GM21717 (cell line): ENCODE results near the gene FBXO28.
A peak's percentile ranks its signal among the peaks of the same experiment; 100 is the strongest.
"Not testable (repeated sequence)": the region's sequence is repeated elsewhere in the genome, so short reads cannot be mapped to it uniquely, and the experiment has no call there.

Experiments
- ATAC-seq: cut with Tn5 transposase; IDR thresholded peaks from one replicate; pipeline ENCODE4 v1.9.1; 2021; ENCODE audit warnings: mild to moderate bottlenecking, moderate library complexity; ENCODE audit not compliant: unreplicated experiment

FBXO28 gene, protein sequence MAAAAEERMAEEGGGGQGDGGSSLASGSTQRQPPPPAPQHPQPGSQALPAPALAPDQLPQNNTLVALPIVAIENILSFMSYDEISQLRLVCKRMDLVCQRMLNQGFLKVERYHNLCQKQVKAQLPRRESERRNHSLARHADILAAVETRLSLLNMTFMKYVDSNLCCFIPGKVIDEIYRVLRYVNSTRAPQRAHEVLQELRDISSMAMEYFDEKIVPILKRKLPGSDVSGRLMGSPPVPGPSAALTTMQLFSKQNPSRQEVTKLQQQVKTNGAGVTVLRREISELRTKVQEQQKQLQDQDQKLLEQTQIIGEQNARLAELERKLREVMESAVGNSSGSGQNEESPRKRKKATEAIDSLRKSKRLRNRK

DNA sequence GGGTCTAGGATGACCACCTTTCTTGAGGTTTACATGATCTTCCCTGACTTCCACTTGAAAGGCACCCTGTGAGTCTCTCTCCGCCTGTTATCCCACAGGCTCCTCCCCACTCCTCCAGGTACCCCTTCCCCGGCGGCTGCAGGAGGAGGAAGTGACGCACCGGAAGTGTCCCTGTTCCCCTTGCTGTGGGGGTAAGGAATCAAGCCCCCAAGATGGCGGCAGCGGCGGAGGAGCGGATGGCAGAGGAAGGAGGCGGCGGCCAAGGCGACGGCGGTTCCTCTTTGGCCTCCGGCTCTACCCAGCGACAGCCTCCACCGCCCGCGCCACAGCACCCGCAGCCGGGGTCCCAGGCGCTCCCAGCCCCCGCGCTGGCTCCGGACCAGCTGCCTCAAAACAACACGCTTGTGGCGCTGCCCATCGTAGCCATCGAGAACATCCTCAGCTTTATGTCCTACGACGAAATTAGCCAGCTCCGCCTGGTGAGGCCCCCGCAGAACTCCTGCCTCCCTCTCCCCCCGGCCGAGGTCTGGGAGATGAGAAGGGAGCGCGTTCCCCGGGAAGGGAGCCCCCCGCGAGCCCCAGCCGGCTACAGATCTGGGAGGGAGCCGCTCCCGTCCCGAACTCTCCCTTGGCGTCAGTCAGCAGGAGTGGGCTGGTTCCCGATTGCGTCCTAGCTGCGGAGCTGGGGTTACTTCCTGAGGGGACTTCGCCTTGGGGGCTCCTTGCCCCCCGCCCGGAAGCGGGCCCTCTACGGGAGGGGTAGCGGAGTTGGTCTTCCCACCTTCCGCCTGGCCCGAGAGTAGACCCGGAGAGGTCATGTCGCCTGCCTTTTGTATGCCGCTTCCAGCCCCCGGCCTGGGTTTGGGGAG is at the start of gene FBXO28:
Gene FBXO28 (plus strand): TSS at position 194 of the 869 bp plus-strand sequence. CDS start 19 bp downstream, at position 213.
- peak; percentile 99 for ATAC-seq

DNA sequence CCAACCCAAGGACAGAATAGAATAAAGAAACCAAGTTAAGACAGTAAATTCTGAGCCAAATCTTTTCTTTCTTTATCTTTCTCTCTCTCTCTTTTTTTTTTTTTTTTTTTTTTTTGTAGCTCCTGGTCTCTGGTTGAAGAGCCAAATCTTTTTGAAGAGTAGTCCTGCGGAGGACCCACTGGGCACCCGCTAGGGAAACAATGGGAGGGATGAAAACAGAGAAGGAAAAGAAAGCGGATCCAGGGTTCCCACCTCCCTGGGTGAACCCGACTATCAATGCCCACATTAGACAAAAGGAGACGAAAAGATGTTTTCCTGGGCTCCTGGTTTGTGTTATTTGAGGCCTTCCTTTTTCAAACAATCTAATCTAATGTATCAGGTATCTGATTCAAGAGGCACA is 49.8 kb upstream of the FBXO28 start:
- ATAC-seq = no peak

- ATAC-seq = no peak
Measured at GRCh38 chr1:224065455-224065854, 48.5 kb upstream of the FBXO28 start.

- no peak for ATAC-seq
Measured at GRCh38 chr1:224067207-224067606, 46.7 kb upstream of the FBXO28 start.

DNA sequence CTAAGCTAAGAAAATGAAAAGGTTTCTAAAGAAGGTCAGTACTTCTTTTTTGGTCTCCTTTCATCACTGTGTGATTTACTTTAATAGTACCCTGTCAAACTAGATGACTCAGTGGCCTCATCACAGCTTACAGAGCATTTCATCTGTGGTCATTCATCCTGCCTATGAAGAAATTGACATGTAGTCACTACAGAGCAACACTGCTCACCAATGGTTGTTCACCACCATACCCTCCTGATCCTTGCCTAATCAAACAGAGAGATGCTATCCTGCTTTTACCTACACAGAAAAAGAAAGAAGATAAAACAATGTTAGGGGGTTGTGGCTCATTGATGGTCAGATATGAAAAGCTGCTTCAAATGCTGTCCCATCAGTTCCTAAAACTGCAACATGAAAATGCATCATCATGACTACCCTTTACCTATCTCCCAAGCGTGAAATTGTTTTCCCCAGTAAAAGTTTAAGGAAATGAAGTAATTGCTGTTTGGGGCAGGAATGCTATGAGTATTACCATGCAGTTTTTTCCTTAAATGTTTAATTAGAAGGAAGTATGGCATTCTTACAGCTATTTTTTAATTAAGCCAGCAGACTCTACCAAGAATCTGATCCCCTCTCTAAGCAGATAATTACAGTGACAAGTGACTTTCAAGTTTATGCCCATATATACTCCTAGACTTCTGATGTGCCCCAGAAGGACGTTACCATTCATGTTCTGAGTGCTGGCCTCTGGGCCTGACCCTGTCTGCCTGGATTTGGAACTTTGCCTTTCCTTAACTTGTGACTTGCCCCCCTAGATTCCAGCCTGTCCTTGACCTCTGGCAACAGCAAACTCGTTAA is 46.1 kb upstream of the FBXO28 start:
- no peak for ATAC-seq

- no peak for ATAC-seq
Measured at GRCh38 chr1:224068458-224069072, 45.3 kb upstream of the FBXO28 start.

GRCh38 chr1:224069138-224069537 is 44.8 kb upstream of the FBXO28 start:
- no peak for ATAC-seq

DNA sequence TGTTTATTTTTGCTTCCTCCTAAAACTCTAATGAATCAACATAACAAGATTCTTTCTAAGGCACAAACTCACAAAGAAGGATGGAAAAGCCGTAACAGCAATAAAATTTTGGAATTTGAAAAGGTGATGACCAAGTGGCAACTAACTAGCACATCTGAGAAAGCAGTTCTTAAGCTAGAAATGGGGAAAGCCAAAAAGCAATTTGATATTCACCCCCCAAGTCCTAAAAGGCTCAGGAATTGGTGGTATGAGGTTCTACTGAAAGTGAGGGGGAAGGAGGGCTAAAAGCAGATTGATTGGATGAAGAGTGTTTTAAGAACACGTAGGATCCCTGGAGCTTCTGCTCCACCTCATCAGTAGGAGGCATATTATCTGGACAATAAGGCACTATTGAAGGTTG is 43.4 kb upstream of the FBXO28 start:
- no peak for ATAC-seq

DNA sequence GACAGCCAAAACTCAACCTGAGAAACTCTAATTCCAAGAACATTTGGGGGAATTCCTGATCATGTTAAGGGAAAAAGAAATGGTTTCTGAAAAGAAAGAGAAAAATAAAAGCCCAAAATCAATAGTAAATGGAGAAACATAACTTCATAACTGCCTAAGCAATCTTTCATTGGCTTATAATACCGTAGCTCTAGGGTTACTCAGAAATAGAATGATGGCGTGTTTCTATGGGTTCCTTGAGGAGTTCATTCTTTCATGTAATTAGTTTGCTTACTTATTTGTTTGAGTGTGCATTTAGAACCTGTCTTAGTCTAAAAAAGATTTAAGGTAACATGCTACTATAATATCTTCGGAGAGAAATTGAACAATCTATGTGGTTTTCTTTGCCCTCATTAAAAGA is 37.5 kb upstream of the FBXO28 start:
- ATAC-seq = no peak

- ATAC-seq = not testable (repeated sequence)
Measured at GRCh38 chr1:224079644-224080043, 34.3 kb upstream of the FBXO28 start.

- ATAC-seq = no peak
Measured at GRCh38 chr1:224080115-224080774, 33.7 kb upstream of the FBXO28 start.

GRCh38 chr1:224081604-224082003 is 32.3 kb upstream of the FBXO28 start:
- ATAC-seq = no peak

- ATAC-seq = no peak
Measured at GRCh38 chr1:224082146-224082545, 31.8 kb upstream of the FBXO28 start.

DNA sequence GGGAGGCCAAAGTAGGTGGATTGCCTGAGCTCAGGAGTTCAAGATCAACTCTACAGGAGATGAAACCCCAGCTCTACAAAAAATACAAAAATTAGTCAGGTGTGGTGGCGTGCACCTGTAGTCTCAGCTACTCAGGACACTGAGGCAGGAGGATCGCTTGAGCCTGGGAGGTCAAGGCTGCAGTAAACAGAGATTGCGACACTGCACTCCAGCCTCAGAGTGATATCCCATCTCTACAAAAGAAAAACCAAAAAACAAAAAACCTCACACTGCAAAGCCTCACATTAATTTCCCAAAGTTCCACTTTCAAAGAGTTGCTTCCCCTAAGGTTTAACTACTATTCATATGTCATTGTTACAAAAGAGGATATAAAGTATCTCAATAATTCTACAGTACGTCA is 29.0 kb upstream of the FBXO28 start:
- no peak for ATAC-seq

GRCh38 chr1:224085421-224086108 is 28.3 kb upstream of the FBXO28 start:
- ATAC-seq = no peak

- no peak for ATAC-seq
Measured at GRCh38 chr1:224087286-224087794, 26.6 kb upstream of the FBXO28 start.

DNA sequence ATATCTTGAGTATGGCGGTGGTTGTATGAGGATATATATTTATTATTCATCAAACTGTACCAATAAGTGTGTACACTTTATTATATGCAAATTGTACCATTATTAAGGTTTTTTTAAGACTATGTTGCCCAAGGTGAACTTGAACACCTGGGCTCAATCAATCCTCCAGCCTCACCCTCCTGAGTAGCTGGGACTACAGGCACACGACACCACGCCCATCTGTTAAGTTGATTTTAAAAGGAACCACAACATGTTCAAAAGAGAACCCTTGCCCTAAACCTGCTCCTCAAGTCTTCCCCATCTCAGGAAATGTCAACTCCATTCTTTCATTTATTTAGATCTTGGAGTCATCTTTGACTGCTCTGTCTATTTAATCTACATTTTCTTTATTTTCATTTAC is 24.3 kb upstream of the FBXO28 start:
- no peak for ATAC-seq

- ATAC-seq = no peak
Measured at GRCh38 chr1:224090116-224090515, 23.8 kb upstream of the FBXO28 start.

- no peak for ATAC-seq
Measured at GRCh38 chr1:224092111-224092510, 21.8 kb upstream of the FBXO28 start.
